H9 (cell line): ENCODE data around the gene YLPM1. TPM values are rescaled to one million over a fixed set of nuclear protein-coding genes. Genes with fewer than 3 reads are reported as not detected.

ENCODE experiments used
- DNase-seq: peaks from one replicate; pipeline ENCODE4 v3.0.0-alpha.2; 2017
- H2AFZ ChIP-seq: one replicate; pipeline ENCODE4 v1.6.1; 2013; ENCODE audit warnings: mild to moderate bottlenecking, low read length, control low read depth, moderate library complexity
- H2AK5ac ChIP-seq: 2 replicates; pipeline ENCODE4 v1.6.1; 2013; ENCODE audit warnings: low read length, control low read depth, mixed read lengths; ENCODE audit not compliant: insufficient read length
- H2BK120ac ChIP-seq: one replicate; pipeline ENCODE4 v1.6.1; 2013; ENCODE audit warnings: low read depth, mild to moderate bottlenecking, low read length, control low read depth, inconsistent platforms; ENCODE audit not compliant: poor library complexity, severe bottlenecking
- H2BK12ac ChIP-seq: 2 replicates; pipeline ENCODE4 v1.6.1; 2013; ENCODE audit warnings: low read length, control low read depth, mixed read lengths, low read depth; ENCODE audit not compliant: insufficient read length
- H2BK15ac ChIP-seq: 2 replicates; pipeline ENCODE4 v1.6.1; 2013; ENCODE audit warnings: low read depth, low read length, control low read depth
- H2BK20ac ChIP-seq: one replicate; pipeline ENCODE4 v1.6.1; 2013; ENCODE audit warnings: low read depth, mild to moderate bottlenecking, low read length, control low read depth, inconsistent platforms; ENCODE audit not compliant: poor library complexity, severe bottlenecking
- H2BK5ac ChIP-seq: 2 replicates; pipeline ENCODE4 v1.6.1; 2013; ENCODE audit warnings: low read length, control low read depth, mixed read lengths; ENCODE audit not compliant: insufficient read length
- H3K14ac ChIP-seq: 2 replicates; pipeline ENCODE4 v1.6.1; 2013; ENCODE audit warnings: low read length, control low read depth; ENCODE audit not compliant: insufficient read depth
- H3K18ac ChIP-seq: 2 replicates; pipeline ENCODE4 v1.6.1; 2013; ENCODE audit warnings: low read depth, mild to moderate bottlenecking, mixed read lengths, low read length, control low read depth; ENCODE audit not compliant: insufficient read length
- H3K23ac ChIP-seq: 2 replicates; pipeline ENCODE4 v1.6.1; 2013; ENCODE audit warnings: low read length, control low read depth, mixed read lengths, low read depth; ENCODE audit not compliant: insufficient read length
- H3K23me2 ChIP-seq: 2 replicates; pipeline ENCODE4 v1.6.1; 2013; ENCODE audit warnings: low read depth, mild to moderate bottlenecking, mixed read lengths, low read length, control low read depth; ENCODE audit not compliant: insufficient read length, poor library complexity, severe bottlenecking
- H3K27ac ChIP-seq: 2 replicates; pipeline ENCODE4 v1.5.1; 2013; ENCODE audit warnings: low read length, control low read depth, mixed read lengths, low read depth; ENCODE audit not compliant: insufficient read length
- H3K27me3 ChIP-seq: 2 replicates; pipeline ENCODE4 v1.6.1; 2013; ENCODE audit warnings: low read length, control low read depth, inconsistent platforms; ENCODE audit not compliant: insufficient read depth
- H3K4ac ChIP-seq: 2 replicates; pipeline ENCODE4 v1.6.1; 2013; ENCODE audit warnings: low read depth, mild to moderate bottlenecking, control low read depth, inconsistent platforms, low read length, moderate library complexity
- H3K4me1 ChIP-seq: 2 replicates; pipeline ENCODE4 v1.6.1; 2013; ENCODE audit warnings: low read length, control low read depth, inconsistent platforms; ENCODE audit not compliant: insufficient read depth
- H3K4me2 ChIP-seq: 2 replicates; pipeline ENCODE4 v1.6.1; 2013; ENCODE audit warnings: low read length, control low read depth, mixed read lengths; ENCODE audit not compliant: insufficient read length, insufficient read depth
- H3K56ac ChIP-seq: 2 replicates; pipeline ENCODE4 v1.6.1; 2013; ENCODE audit warnings: low read depth, mild to moderate bottlenecking, mixed read lengths, low read length, control low read depth; ENCODE audit not compliant: insufficient read length
- H3K79me1 ChIP-seq: 2 replicates; pipeline ENCODE4 v1.6.1; 2013; ENCODE audit warnings: low read depth, mild to moderate bottlenecking, moderate library complexity, low read length, control low read depth, inconsistent platforms; ENCODE audit not compliant: insufficient read depth, poor library complexity, severe bottlenecking
- H3K79me2 ChIP-seq: 2 replicates; pipeline ENCODE4 v1.6.1; 2013; ENCODE audit warnings: low read length, control low read depth, inconsistent platforms; ENCODE audit not compliant: insufficient read depth
- H3K9ac ChIP-seq: 2 replicates; pipeline ENCODE4 v1.6.1; 2013; ENCODE audit warnings: low read length, control low read depth, mixed read lengths; ENCODE audit not compliant: insufficient read length; ENCODE audit errors: extremely low read depth
- H3K9me3 ChIP-seq: one replicate; pipeline ENCODE4 v1.6.1; 2013; ENCODE audit warnings: low read depth, low read length, inconsistent platforms; ENCODE audit not compliant: control insufficient read depth
- H3T11ph ChIP-seq: one replicate; pipeline ENCODE4 v1.6.1; 2013; ENCODE audit warnings: mild to moderate bottlenecking, low read length, control low read depth, inconsistent platforms
- H4K20me1 ChIP-seq: one replicate; pipeline ENCODE4 v1.6.1; 2013; ENCODE audit not compliant: control insufficient read depth, insufficient read length, insufficient read depth
- H4K5ac ChIP-seq: 2 replicates; pipeline ENCODE4 v1.6.1; 2013; ENCODE audit warnings: low read depth, mild to moderate bottlenecking, mixed read lengths, low read length, control low read depth; ENCODE audit not compliant: insufficient read length
- H4K8ac ChIP-seq: replicated peaks from 2 replicates; pipeline ENCODE4 v1.6.1; 2013; ENCODE audit warnings: low read length, control low read depth, mixed read lengths, low read depth; ENCODE audit not compliant: insufficient read length
- H4K91ac ChIP-seq: 2 replicates; pipeline ENCODE4 v1.6.1; 2013; ENCODE audit warnings: low read depth, mild to moderate bottlenecking, moderate library complexity, mixed read lengths, low read length, control low read depth; ENCODE audit not compliant: insufficient read length
- H3K27ac Mint-ChIP-seq, 3 experiments: 2 replicates in 2 of 3; 3 replicates in 1 of 3; pipeline ENCODE4 v1.8.0; 2020 to 2021; ENCODE audit warnings: mixed read lengths in 3 of 3, mild to moderate bottlenecking in 1 of 3, moderate library complexity in 1 of 3
- H3K27me3 Mint-ChIP-seq: 2 replicates; pipeline ENCODE4 v1.8.0; 2021; ENCODE audit warnings: low read depth, mild to moderate bottlenecking, moderate library complexity, mixed read lengths
- H3K36me3 Mint-ChIP-seq, 3 experiments: 2 replicates in 2 of 3; 3 replicates in 1 of 3; pipeline ENCODE4 v1.8.0; 2020 to 2021; ENCODE audit warnings: low read depth in 3 of 3, mixed read lengths in 3 of 3; ENCODE audit not compliant: insufficient read depth in 1 of 3
- H3K4me1 Mint-ChIP-seq, 2 experiments: 2 replicates each; pipeline ENCODE4 v1.8.0; 2020; ENCODE audit warnings: mixed read lengths in 2 of 2
- H3K4me3 Mint-ChIP-seq, 2 experiments: 2 replicates in 1 of 2; 3 replicates in 1 of 2; pipeline ENCODE4 v1.8.0; 2020 to 2021; ENCODE audit warnings: mild to moderate bottlenecking in 2 of 2, mixed read lengths in 2 of 2, moderate library complexity in 1 of 2
- H3K9me3 Mint-ChIP-seq, 2 experiments: 2 replicates in 1 of 2; 3 replicates in 1 of 2; pipeline ENCODE4 v1.8.0; 2020; ENCODE audit warnings: mild to moderate bottlenecking in 2 of 2, mixed read lengths in 2 of 2, moderate library complexity in 1 of 2
- CTCF ChIP-seq: fragments of 200-600 bp; sonication (generic); conservative IDR thresholded peaks from 3 replicates; pipeline ENCODE4 v1.8.0; 2021; ENCODE audit warnings: antibody characterized with exemption, mild to moderate bottlenecking
- WGBS: extraction: QIAGEN DNeasy Blood & Tissue Kit; methylation state at CpG from one replicate; pipeline ENCODE4 v1.1.7; 2013; ENCODE audit warnings: missing lambda C conversion rate, low lambda C conversion rate, mixed read lengths; ENCODE audit not compliant: insufficient read length; ENCODE audit errors: extremely low coverage; 5-methylcytosine and 5-hydroxymethylcytosine counted together
- total RNA-seq: library from RNA; stranded (reverse); gene quantifications from 2 replicates; pipeline ENCODE4 v1.2.1, GENCODE V29; 2021

Gene YLPM1
- total RNA-seq, 1 experiment from 2014 or later = 82.2 TPM

DNA sequence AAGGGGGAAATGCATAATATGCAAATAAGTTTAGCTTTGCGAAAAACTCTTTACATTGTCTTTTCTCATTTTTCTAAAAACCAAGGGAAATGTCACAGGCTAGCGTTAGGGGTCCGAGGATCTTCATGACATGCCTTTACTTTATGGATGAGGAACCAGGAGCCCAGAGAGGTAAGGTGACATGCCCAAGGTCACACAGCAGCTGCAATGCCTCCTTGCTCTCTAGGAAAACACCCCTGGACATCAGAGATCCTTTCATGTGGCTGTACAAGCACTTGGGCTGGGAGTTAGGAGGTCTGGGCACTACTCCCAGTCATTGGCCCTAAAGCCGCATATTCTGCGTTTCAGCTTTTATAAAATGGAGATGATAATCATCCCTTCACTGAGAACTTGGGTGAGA lies 112.1 kb downstream of the YLPM1 start:
- no peak overlapping the region for H2BK12ac ChIP-seq
- Mint-ChIP-seq H3K27ac (peak overlapping the region in 1 of 3 experiments; percentile 56; a peak in 1 of 7 replicates), H3K4me3 (no peak overlapping the region), H3K27me3 (no peaks in the 10 kb centered on the region), H3K9me3 (no peaks in the 10 kb centered on the region), H3K4me1 (peaks cover 10 to 19% of the 10 kb centered on the region in 2 experiments), H3K36me3 (no peaks in the 10 kb centered on the region)
- H2AFZ ChIP-seq = no peak overlapping the region
- no peak overlapping the region for H4K91ac ChIP-seq
- DNase-seq = no peak
- H3K56ac ChIP-seq = no peak overlapping the region
- no peak overlapping the region for H3K9ac ChIP-seq
- H3K4me2 ChIP-seq = no peak overlapping the region
- no peak overlapping the region for H2BK120ac ChIP-seq
- no peak overlapping the region for H2BK20ac ChIP-seq
- H3K23me2 ChIP-seq = no peaks in the 10 kb centered on the region
- no peak overlapping the region for H3K4ac ChIP-seq
- no peak overlapping the region for H4K8ac ChIP-seq
- no peak overlapping the region for H4K5ac ChIP-seq
- H3K23ac ChIP-seq = no peak overlapping the region
- H3K18ac ChIP-seq = no peak overlapping the region
- H2BK5ac ChIP-seq = no peak overlapping the region
- no peaks in the 10 kb centered on the region for H3K79me1 ChIP-seq
- no peaks in the 10 kb centered on the region for H3K9me3 ChIP-seq
- no peak overlapping the region for H3K27ac ChIP-seq
- H3K4me1 ChIP-seq = no peaks in the 10 kb centered on the region
- TF ChIP-seq CTCF = no peak
- no peak overlapping the region for H2AK5ac ChIP-seq
- no peaks in the 10 kb centered on the region for H3K27me3 ChIP-seq
- H3K14ac ChIP-seq = no peak overlapping the region
- H3K79me2 ChIP-seq = no peaks in the 10 kb centered on the region
- no peaks in the 10 kb centered on the region for H4K20me1 ChIP-seq
- H3T11ph ChIP-seq = no peak overlapping the region
- H2BK15ac ChIP-seq = no peak overlapping the region
- no CpG with 5 or more reads among the region's 5 CpGs for WGBS
